MCF 10A (cell line): Measurements from ENCODE around the gene PHF14. TPM values are rescaled to one million over a fixed set of nuclear protein-coding genes. Genes with fewer than 3 reads are reported as not detected.
"Not testable (repeated sequence)": the region's sequence is repeated elsewhere in the genome, so short reads cannot be mapped to it uniquely, and the experiment has no call there.

ENCODE experiments used
- BruUV-seq: library from RNA; stranded (reverse); fragments of 400-500 nt; replicated peaks from 2 replicates; lab custom pipeline; 2021; lab: Mats Ljungman, UMichigan
- CTCF ChIA-PET: fragments of 300-600 bp; sonication (Branson Sonifier 250); formaldehyde crosslinking; extraction: SDS; loops from one replicate; lab custom pipeline; 2021; ENCODE audit warnings: antibody characterized with exemption, inconsistent platforms; lab: Yijun Ruan, JAX
- POLR2A ChIA-PET: fragments of 300-600, 350-650 bp; sonication (Branson Sonifier 250); formaldehyde crosslinking; extraction: SDS; loops from one replicate; lab custom pipeline; 2020; ENCODE audit warnings: antibody characterized with exemption, inconsistent platforms; lab: Yijun Ruan, JAX
- DNase-seq: peaks from one replicate; pipeline ENCODE4 v3.0.0-alpha.2; 2018; ENCODE audit not compliant: unreplicated experiment
- H3K27ac Mint-ChIP-seq: one replicate; pipeline ENCODE4 v1.8.0; 2022; ENCODE audit warnings: mild to moderate bottlenecking, low read depth, mixed read lengths; ENCODE audit not compliant: unreplicated experiment
- H3K27me3 Mint-ChIP-seq: one replicate; pipeline ENCODE4 v1.8.0; 2022; ENCODE audit warnings: mixed read lengths; ENCODE audit not compliant: insufficient read depth, unreplicated experiment
- H3K36me3 Mint-ChIP-seq: one replicate; pipeline ENCODE4 v1.8.0; 2022; ENCODE audit warnings: mild to moderate bottlenecking, moderate library complexity, mixed read lengths; ENCODE audit not compliant: insufficient read depth, unreplicated experiment
- H3K4me1 Mint-ChIP-seq: one replicate; pipeline ENCODE4 v1.8.0; 2022; ENCODE audit warnings: mixed read lengths; ENCODE audit not compliant: insufficient read depth, unreplicated experiment
- H3K4me3 Mint-ChIP-seq: one replicate; pipeline ENCODE4 v1.8.0; 2022; ENCODE audit warnings: mild to moderate bottlenecking, moderate library complexity, mixed read lengths; ENCODE audit not compliant: unreplicated experiment
- H3K9me3 Mint-ChIP-seq: one replicate; pipeline ENCODE4 v1.8.0; 2022; ENCODE audit warnings: mixed read lengths; ENCODE audit not compliant: unreplicated experiment
- intact Hi-C: fragments of 100-400 bp; cut with micrococcal nuclease; formaldehyde crosslinking; loops from 2 replicates; pipeline ENCODE4 v1.14.1; 2022
- total RNA-seq: library from RNA; stranded (reverse); gene quantifications from 2 replicates; pipeline ENCODE4 v1.2.3, GENCODE V29; 2022
- TF ChIP-seq, protein P1 (sequence below): fragments of 200-600 bp; IDR thresholded peaks from one replicate; pipeline ENCODE4 v1.8.0; 2022; ENCODE audit warnings: antibody characterized with exemption, mild to moderate bottlenecking; ENCODE audit not compliant: unreplicated experiment

PHF14 gene
- total RNA-seq, 1 experiment from 2014 or later = 39.6 TPM

DNA sequence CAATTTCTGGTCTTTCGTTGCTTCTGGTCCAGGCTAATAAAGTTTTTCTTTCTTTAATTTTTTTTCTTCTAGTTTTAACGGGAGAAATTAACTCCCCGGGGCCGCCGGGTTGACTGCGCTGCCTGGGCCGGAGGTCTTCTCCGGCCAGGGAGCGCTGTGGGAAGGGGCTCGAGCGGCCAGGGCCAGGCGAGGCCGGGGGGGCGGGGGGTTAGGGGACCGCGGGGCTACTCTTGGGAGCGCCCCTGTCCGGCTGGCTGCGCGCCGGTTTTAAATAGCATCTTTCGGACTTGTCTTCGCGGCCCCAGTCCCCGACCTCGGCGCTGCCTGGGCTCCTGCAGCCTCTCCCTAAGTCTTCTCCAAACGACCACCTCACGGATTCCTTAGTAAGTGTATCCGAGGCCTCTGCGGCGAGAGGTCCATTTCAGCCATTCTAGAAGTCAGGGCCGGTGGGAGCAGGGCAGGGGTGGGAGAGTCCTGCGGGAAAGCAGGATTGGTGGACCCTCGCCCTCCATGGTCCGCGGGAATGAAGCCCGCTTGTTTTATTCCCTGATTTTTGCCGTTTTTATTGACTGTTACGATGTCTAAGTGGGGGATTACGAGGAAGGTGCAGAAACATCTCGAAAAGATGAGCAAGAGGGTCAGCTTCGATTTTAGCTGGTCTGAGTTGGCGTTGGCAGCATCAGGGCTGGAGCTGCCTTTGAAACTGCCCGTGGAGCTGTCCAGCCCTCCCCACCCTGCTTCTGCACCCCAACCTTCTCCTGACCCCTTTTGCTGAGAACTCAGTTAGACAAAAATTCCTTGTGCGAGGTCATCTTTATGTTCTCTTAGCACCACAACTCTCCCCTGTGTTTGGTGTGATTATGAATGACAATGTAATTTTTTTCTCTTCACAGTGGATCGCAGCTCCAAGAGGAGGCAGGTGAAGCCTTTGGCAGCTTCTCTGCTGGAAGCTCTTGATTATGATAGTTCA lies 555 bp downstream of the PHF14 start:
- Mint-ChIP-seq H3K36me3 (peaks cover 14% of the 10 kb centered on the region), H3K4me3 (peak overlapping the region; percentile 80), H3K9me3 (no peaks in the 10 kb centered on the region), H3K27ac (peak overlapping the region; percentile 90), H3K4me1 (peaks cover 12% of the 10 kb centered on the region), H3K27me3 (no peaks in the 10 kb centered on the region)
- POLR2A ChIA-PET = interaction anchor here (0.7 to 3.1 kb wide), 9 partner anchors 15 to 501 kb away, joined by 3 to 119 read pairs (median 3); a partner anchor contains a TSS
- TF ChIP-seq, protein P1, sequence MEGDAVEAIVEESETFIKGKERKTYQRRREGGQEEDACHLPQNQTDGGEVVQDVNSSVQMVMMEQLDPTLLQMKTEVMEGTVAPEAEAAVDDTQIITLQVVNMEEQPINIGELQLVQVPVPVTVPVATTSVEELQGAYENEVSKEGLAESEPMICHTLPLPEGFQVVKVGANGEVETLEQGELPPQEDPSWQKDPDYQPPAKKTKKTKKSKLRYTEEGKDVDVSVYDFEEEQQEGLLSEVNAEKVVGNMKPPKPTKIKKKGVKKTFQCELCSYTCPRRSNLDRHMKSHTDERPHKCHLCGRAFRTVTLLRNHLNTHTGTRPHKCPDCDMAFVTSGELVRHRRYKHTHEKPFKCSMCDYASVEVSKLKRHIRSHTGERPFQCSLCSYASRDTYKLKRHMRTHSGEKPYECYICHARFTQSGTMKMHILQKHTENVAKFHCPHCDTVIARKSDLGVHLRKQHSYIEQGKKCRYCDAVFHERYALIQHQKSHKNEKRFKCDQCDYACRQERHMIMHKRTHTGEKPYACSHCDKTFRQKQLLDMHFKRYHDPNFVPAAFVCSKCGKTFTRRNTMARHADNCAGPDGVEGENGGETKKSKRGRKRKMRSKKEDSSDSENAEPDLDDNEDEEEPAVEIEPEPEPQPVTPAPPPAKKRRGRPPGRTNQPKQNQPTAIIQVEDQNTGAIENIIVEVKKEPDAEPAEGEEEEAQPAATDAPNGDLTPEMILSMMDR = no peak
- TSS peak; percentile 48 for BruUV-seq
- CTCF ChIA-PET = interaction anchor here (0.6 kb wide), 1 partner anchor 11 kb away, joined by 3 read pairs; no protein-coding TSS in a partner anchor
- DNase-seq = peak; percentile 45
- intact Hi-C loops = loop anchor here (1.0 kb wide), 1 partner anchor 34 kb away; a partner anchor contains a TSS

DNA sequence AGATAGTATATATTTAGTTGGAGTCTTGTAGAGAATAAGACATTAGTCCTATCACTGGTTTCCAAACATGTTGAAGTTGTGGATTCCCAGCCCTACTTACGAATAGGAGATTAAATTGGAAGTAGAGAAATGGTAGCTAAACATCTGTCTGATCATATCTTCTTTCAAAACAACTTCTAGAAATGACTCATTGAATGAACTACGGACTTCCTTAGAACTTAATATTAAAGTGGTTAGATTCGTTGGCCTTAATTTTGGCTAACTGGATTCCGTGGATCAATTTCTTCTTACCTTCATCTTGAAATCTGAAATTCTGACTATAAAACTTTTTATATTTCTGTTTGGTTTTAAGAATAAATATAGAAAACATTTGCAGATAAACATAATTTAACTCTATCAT lies 3.4 kb downstream of the PHF14 start:
- H3K4me3 Mint-ChIP-seq = no peak overlapping the region
- intact Hi-C loops = no loop called here
- peaks cover 18% of the 10 kb centered on the region for H3K36me3 Mint-ChIP-seq
- TF ChIP-seq, protein P1 = no peak
- peaks cover 12% of the 10 kb centered on the region for H3K4me1 Mint-ChIP-seq
- CTCF ChIA-PET = no interaction called here
- no peak for DNase-seq
- POLR2A ChIA-PET = interaction anchor here (1.0 to 1.9 kb wide), 2 partner anchors 37 to 52 kb away, joined by 3 to 13 read pairs; a partner anchor contains a TSS
- no peak overlapping the region for H3K27ac Mint-ChIP-seq
- BruUV-seq = no TSS peak
- H3K9me3 Mint-ChIP-seq = no peaks in the 10 kb centered on the region
- no peaks in the 10 kb centered on the region for H3K27me3 Mint-ChIP-seq

GRCh38 chr7:10981317-10981716 lies 7.6 kb downstream of the PHF14 start:
- no TSS peak for BruUV-seq
- ChIA-PET CTCF (no interaction called here), POLR2A (interaction anchor here (1.2 kb wide), 1 partner anchor 41 kb away, joined by 4 read pairs; a partner anchor contains a TSS)
- no peaks in the 10 kb centered on the region for H3K27me3 Mint-ChIP-seq
- TF ChIP-seq, protein P1 = no peak
- H3K9me3 Mint-ChIP-seq = no peaks in the 10 kb centered on the region
- peaks cover 33% of the 10 kb centered on the region for H3K36me3 Mint-ChIP-seq
- no peak for DNase-seq
- H3K4me1 Mint-ChIP-seq = peaks cover 6% of the 10 kb centered on the region
- intact Hi-C loops = no loop called here
- H3K4me3 Mint-ChIP-seq = no peak overlapping the region
- H3K27ac Mint-ChIP-seq = no peak overlapping the region

GRCh38 chr7:10990748-10991147 lies 17.1 kb downstream of the PHF14 start:
- H3K27me3 Mint-ChIP-seq, BruUV-seq, intact Hi-C loops, H3K27ac Mint-ChIP-seq, DNase-seq, CTCF ChIA-PET, H3K4me1 Mint-ChIP-seq, H3K4me3 Mint-ChIP-seq: not testable (repeated sequence)
- H3K36me3 Mint-ChIP-seq = peaks cover 64% of the 10 kb centered on the region
- peaks cover 14% of the 10 kb centered on the region for H3K9me3 Mint-ChIP-seq
- POLR2A ChIA-PET = interaction anchor here (0.6 kb wide), 1 partner anchor 10 kb away, joined by 3 read pairs; no protein-coding TSS in a partner anchor

DNA sequence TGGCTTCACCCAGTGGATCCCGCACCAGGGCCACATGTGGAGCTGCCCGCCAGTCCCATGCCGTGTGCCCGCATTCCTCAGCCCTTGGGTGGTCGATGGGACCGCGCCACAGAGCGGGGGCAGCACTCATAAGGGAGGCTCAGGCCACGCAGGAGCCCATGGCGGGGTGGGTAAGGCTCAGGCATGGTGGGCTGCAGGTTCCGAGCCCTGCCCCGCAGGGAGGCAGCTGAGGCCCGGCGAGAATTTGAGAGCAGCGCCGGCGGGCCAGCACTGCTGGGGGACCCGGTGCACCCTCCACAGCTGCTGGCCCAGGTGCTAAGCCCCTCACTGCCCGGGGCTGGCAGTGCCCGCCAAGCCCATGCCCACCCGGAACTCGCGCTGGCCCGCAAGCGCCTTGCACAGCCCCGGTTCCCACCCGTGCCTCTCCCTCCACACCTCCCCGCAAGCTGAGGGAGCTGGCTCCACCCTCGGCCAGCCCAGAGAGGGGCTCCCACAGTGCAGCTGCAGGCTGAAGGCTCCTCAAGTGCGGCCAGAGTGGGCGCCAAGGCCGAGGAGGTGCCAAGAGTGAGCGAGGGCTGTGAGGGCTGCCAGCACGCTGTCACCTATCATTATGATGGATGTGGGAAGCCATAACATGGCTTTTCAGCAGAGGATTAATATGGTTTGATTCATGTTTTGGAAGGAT lies 22.0 kb downstream of the PHF14 start:
- DNase-seq, BruUV-seq, CTCF ChIA-PET, POLR2A ChIA-PET, H3K27me3 Mint-ChIP-seq, intact Hi-C loops, H3K27ac Mint-ChIP-seq, H3K4me3 Mint-ChIP-seq: not testable (repeated sequence)
- peaks cover 15% of the 10 kb centered on the region for H3K4me1 Mint-ChIP-seq
- H3K36me3 Mint-ChIP-seq = peaks cover 55% of the 10 kb centered on the region
- peaks cover 14% of the 10 kb centered on the region for H3K9me3 Mint-ChIP-seq
